ENCODE data around the gene CWH43.
"Not testable (repeated sequence)": the region's sequence is repeated elsewhere in the genome, so short reads cannot be mapped to it uniquely, and the experiment has no call there.

CWH43 gene

GRCh38 chr4:49091883-49092282 is 105.8 kb downstream of the CWH43 start:
- not testable (repeated sequence) for H3K9ac ChIP-seq (ENCODE audit: low read depth in 1 of 2, low read length in 2 of 2); H3K36me3 ChIP-seq (ENCODE audit: control insufficient read depth in 2 of 2, insufficient read depth in 2 of 2, low read length in 2 of 2); H3K4me3 ChIP-seq (ENCODE audit: low read length in 2 of 2); H3K27ac ChIP-seq (ENCODE audit: low read depth in 2 of 2, low read length in 2 of 2); H3K27me3 ChIP-seq (ENCODE audit: control insufficient read depth in 2 of 2, insufficient read depth in 2 of 2, low read length in 2 of 2); H3K4me1 ChIP-seq (ENCODE audit: control insufficient read depth in 2 of 2, insufficient read depth in 2 of 2, low read length in 2 of 2)
- H3K9me3 ChIP-seq (ENCODE audit: control insufficient read depth in 2 of 2, low read length in 2 of 2), result peaks cover 7 to 18% of the 10 kb centered on the region in 2 donors

GRCh38 chr4:49092608-49093135 is 106.6 kb downstream of the CWH43 start:
- H3K27ac ChIP-seq (ENCODE audit: low read depth in 2 of 2, low read length in 2 of 2); H3K27me3 ChIP-seq (ENCODE audit: control insufficient read depth in 2 of 2, insufficient read depth in 2 of 2, low read length in 2 of 2); H3K4me1 ChIP-seq (ENCODE audit: control insufficient read depth in 2 of 2, insufficient read depth in 2 of 2, low read length in 2 of 2); H3K36me3 ChIP-seq (ENCODE audit: control insufficient read depth in 2 of 2, insufficient read depth in 2 of 2, low read length in 2 of 2); H3K9ac ChIP-seq (ENCODE audit: low read depth in 1 of 2, low read length in 2 of 2); H3K4me3 ChIP-seq (ENCODE audit: low read length in 2 of 2): not testable (repeated sequence)
- H3K9me3 ChIP-seq (ENCODE audit: control insufficient read depth in 2 of 2, low read length in 2 of 2), result peaks cover 7 to 19% of the 10 kb centered on the region in 2 donors

- H3K27ac ChIP-seq (ENCODE audit: low read depth in 2 of 2, low read length in 2 of 2); H3K4me1 ChIP-seq (ENCODE audit: control insufficient read depth in 2 of 2, insufficient read depth in 2 of 2, low read length in 2 of 2); H3K4me3 ChIP-seq (ENCODE audit: low read length in 2 of 2); H3K27me3 ChIP-seq (ENCODE audit: control insufficient read depth in 2 of 2, insufficient read depth in 2 of 2, low read length in 2 of 2); H3K36me3 ChIP-seq (ENCODE audit: control insufficient read depth in 2 of 2, insufficient read depth in 2 of 2, low read length in 2 of 2); H3K9ac ChIP-seq (ENCODE audit: low read depth in 1 of 2, low read length in 2 of 2): not testable (repeated sequence)
- peaks cover 13 to 22% of the 10 kb centered on the region in 2 donors for H3K9me3 ChIP-seq (ENCODE audit: control insufficient read depth in 2 of 2, low read length in 2 of 2)
Observed at GRCh38 chr4:49096215-49096614, 110.1 kb downstream of the CWH43 start.

- not testable (repeated sequence) for H3K4me1 ChIP-seq (ENCODE audit: control insufficient read depth in 2 of 2, insufficient read depth in 2 of 2, low read length in 2 of 2); H3K27ac ChIP-seq (ENCODE audit: low read depth in 2 of 2, low read length in 2 of 2); H3K36me3 ChIP-seq (ENCODE audit: control insufficient read depth in 2 of 2, insufficient read depth in 2 of 2, low read length in 2 of 2); H3K9ac ChIP-seq (ENCODE audit: low read depth in 1 of 2, low read length in 2 of 2); H3K27me3 ChIP-seq (ENCODE audit: control insufficient read depth in 2 of 2, insufficient read depth in 2 of 2, low read length in 2 of 2); H3K4me3 ChIP-seq (ENCODE audit: low read length in 2 of 2)
- peaks cover 11 to 22% of the 10 kb centered on the region in 2 donors for H3K9me3 ChIP-seq (ENCODE audit: control insufficient read depth in 2 of 2, low read length in 2 of 2)
Observed at GRCh38 chr4:49096627-49097026, 110.6 kb downstream of the CWH43 start.

- H3K4me1 ChIP-seq (ENCODE audit: control insufficient read depth in 2 of 2, insufficient read depth in 2 of 2, low read length in 2 of 2); H3K9ac ChIP-seq (ENCODE audit: low read depth in 1 of 2, low read length in 2 of 2); H3K4me3 ChIP-seq (ENCODE audit: low read length in 2 of 2); H3K27ac ChIP-seq (ENCODE audit: low read depth in 2 of 2, low read length in 2 of 2); H3K27me3 ChIP-seq (ENCODE audit: control insufficient read depth in 2 of 2, insufficient read depth in 2 of 2, low read length in 2 of 2); H3K36me3 ChIP-seq (ENCODE audit: control insufficient read depth in 2 of 2, insufficient read depth in 2 of 2, low read length in 2 of 2): not testable (repeated sequence)
- H3K9me3 ChIP-seq (ENCODE audit: control insufficient read depth in 2 of 2, low read length in 2 of 2), result peaks cover 9 to 17% of the 10 kb centered on the region in 2 donors
Observed at GRCh38 chr4:49097071-49097470, 111.0 kb downstream of the CWH43 start.

DNA sequence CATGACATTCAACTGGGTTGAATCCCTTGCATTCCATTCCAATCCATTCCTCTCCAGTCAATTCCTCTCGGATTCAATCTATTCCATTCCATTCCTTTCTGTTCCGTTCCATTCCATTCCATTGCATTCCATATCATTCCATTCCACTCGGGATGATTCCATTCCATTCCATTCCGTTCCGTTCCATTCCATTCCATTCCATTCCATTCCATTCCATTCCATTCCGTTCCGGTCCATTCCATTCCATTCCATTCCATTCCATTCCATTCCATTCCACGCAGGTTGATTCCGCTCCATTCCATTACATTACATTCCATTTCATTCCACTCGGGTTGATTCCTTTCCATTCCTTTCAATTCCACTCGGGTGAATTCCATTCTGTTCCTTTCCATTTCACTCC is 111.4 kb downstream of the CWH43 start:
- not testable (repeated sequence) for H3K9ac ChIP-seq (ENCODE audit: low read depth in 1 of 2, low read length in 2 of 2); H3K36me3 ChIP-seq (ENCODE audit: control insufficient read depth in 2 of 2, insufficient read depth in 2 of 2, low read length in 2 of 2); H3K4me1 ChIP-seq (ENCODE audit: control insufficient read depth in 2 of 2, insufficient read depth in 2 of 2, low read length in 2 of 2); H3K4me3 ChIP-seq (ENCODE audit: low read length in 2 of 2); H3K27me3 ChIP-seq (ENCODE audit: control insufficient read depth in 2 of 2, insufficient read depth in 2 of 2, low read length in 2 of 2); H3K27ac ChIP-seq (ENCODE audit: low read depth in 2 of 2, low read length in 2 of 2)
- peaks cover 12 to 15% of the 10 kb centered on the region in 2 donors for H3K9me3 ChIP-seq (ENCODE audit: control insufficient read depth in 2 of 2, low read length in 2 of 2)

DNA sequence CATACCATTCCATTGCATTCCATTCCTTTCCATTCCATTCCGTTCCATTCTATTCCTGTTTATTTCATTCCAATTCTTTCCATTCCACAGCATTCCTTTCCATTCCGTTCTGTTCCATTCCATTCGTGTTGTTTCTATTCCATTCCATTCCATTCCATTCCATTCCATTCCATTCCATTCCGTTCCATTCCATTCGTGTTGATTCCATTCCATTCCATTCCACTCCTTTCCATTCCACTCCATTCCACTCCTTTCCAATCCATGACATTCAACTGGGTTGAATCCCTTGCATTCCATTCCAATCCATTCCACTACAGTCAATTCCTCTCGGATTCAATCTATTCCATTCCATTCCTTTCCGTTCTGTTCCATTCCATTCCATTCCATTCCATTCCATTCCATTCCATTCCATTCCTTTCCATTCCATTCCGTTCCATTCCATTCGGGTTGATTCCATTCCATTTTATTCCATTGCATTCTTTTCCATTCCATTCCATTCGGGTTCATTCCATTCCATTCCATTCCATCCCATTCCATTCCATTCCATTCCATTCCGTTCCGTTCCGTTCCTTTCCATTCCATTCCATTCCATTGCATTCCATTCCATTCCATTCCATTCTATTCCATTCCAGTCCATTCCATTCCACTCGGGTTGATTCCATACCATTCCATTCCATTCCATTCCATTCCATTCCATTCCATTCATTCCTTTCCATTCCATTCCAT is 112.1 kb downstream of the CWH43 start:
- H3K4me1 ChIP-seq (ENCODE audit: control insufficient read depth in 2 of 2, insufficient read depth in 2 of 2, low read length in 2 of 2); H3K4me3 ChIP-seq (ENCODE audit: low read length in 2 of 2); H3K9ac ChIP-seq (ENCODE audit: low read depth in 1 of 2, low read length in 2 of 2); H3K36me3 ChIP-seq (ENCODE audit: control insufficient read depth in 2 of 2, insufficient read depth in 2 of 2, low read length in 2 of 2); H3K27ac ChIP-seq (ENCODE audit: low read depth in 2 of 2, low read length in 2 of 2); H3K27me3 ChIP-seq (ENCODE audit: control insufficient read depth in 2 of 2, insufficient read depth in 2 of 2, low read length in 2 of 2): not testable (repeated sequence)
- peaks cover 15 to 16% of the 10 kb centered on the region in 2 donors for H3K9me3 ChIP-seq (ENCODE audit: control insufficient read depth in 2 of 2, low read length in 2 of 2)

DNA sequence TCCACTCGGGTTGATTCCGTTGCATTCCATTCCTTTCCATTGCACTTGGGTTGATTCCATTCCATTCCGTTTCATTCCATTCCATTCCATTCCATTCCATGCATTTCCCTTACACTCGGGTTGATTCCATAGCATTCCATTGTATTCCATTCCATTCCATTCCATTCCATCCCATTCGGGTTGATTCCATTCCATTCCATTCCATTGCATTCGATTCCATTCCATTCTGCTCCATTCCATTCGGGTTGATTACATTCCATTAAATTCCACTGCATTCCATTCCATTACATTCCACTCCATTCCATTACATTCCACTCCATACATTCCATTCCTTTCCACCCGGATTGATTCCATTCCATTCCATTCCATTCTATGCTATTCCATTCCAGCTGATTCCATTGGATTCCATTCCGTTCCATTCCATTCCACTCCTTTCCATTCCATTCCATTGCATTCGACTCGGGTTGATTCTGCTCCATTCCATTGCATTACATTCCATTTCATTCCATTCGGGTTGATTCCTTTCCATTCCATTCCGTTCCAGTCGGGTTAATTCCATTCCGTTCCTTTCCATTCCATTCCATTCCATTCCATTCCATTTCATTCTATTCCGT is 113.9 kb downstream of the CWH43 start:
- peaks cover 19 to 21% of the 10 kb centered on the region in 2 donors for H3K9me3 ChIP-seq (ENCODE audit: control insufficient read depth in 2 of 2, low read length in 2 of 2)
- not testable (repeated sequence) for H3K9ac ChIP-seq (ENCODE audit: low read depth in 1 of 2, low read length in 2 of 2)

DNA sequence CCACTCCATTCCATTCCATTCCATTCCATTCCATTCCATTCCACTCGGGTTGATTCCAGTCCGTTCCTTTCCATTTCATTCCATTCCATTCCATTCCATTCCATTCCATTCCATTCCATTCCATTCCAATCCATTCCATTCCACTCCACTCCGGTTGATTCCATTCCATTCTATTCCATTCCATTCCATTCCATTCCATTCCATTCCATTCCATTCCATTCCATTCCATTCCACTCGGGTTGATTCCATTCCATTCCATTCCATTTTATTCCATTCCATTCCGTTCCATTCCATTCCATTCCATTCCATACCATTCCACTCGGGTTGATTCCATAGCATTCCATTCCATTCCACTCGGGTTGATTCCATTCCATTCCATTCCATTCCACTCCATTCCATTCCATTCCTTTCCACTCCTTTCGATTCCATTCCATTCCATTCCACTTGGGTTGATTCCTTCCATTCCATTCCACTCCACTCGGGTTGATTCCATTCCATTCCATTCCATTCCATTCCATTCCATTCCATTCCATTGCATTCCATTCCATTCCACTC is 116.3 kb downstream of the CWH43 start:
- not testable (repeated sequence) for H3K27ac ChIP-seq (ENCODE audit: low read depth in 2 of 2, low read length in 2 of 2); H3K4me3 ChIP-seq (ENCODE audit: low read length in 2 of 2); H3K27me3 ChIP-seq (ENCODE audit: control insufficient read depth in 2 of 2, insufficient read depth in 2 of 2, low read length in 2 of 2); H3K36me3 ChIP-seq (ENCODE audit: control insufficient read depth in 2 of 2, insufficient read depth in 2 of 2, low read length in 2 of 2); H3K4me1 ChIP-seq (ENCODE audit: control insufficient read depth in 2 of 2, insufficient read depth in 2 of 2, low read length in 2 of 2); H3K9ac ChIP-seq (ENCODE audit: low read depth in 1 of 2, low read length in 2 of 2)
- peaks cover 14 to 27% of the 10 kb centered on the region in 2 donors for H3K9me3 ChIP-seq (ENCODE audit: control insufficient read depth in 2 of 2, low read length in 2 of 2)

More for the DNA sequence above, 113.9 kb downstream of the CWH43 start:
- not testable (repeated sequence) for H3K4me3 ChIP-seq (ENCODE audit: low read length in 2 of 2); H3K4me1 ChIP-seq (ENCODE audit: control insufficient read depth in 2 of 2, insufficient read depth in 2 of 2, low read length in 2 of 2); H3K27ac ChIP-seq (ENCODE audit: low read depth in 2 of 2, low read length in 2 of 2); H3K36me3 ChIP-seq (ENCODE audit: control insufficient read depth in 2 of 2, insufficient read depth in 2 of 2, low read length in 2 of 2); H3K27me3 ChIP-seq (ENCODE audit: control insufficient read depth in 2 of 2, insufficient read depth in 2 of 2, low read length in 2 of 2)

DNA sequence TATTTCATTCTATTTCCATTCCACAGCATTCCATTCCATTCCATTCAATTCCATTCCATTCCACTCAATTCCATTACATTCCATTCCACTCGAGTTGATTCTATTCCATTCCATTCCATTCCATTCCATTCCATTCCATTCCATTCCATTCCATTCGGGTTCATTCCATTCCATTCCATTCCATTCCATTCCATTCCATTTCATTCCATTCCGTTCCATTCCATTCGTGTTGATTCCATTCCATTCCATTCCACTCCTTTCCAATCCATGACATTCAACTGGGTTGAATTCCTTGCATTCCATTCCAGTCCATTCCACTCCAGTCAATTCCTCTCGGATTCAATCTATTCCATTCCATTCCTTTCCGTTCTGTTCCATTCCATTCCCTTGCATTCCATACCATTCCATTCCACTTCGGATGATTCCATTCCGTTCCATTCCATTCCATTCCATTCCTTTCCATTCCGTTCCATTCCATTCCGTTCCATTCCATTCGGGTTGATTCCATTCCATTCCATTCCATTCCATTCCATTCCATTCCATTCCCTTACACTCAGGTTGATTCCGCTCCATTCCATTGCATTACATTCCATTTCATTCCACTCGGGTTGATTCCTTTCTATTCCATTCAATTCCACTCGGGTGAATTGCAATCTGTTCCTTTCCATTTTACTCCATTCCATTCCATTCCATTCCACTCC is 117.5 kb downstream of the CWH43 start:
- H3K36me3 ChIP-seq (ENCODE audit: control insufficient read depth in 2 of 2, insufficient read depth in 2 of 2, low read length in 2 of 2); H3K27me3 ChIP-seq (ENCODE audit: control insufficient read depth in 2 of 2, insufficient read depth in 2 of 2, low read length in 2 of 2); H3K4me3 ChIP-seq (ENCODE audit: low read length in 2 of 2); H3K9ac ChIP-seq (ENCODE audit: low read depth in 1 of 2, low read length in 2 of 2); H3K27ac ChIP-seq (ENCODE audit: low read depth in 2 of 2, low read length in 2 of 2); H3K4me1 ChIP-seq (ENCODE audit: control insufficient read depth in 2 of 2, insufficient read depth in 2 of 2, low read length in 2 of 2): not testable (repeated sequence)
- H3K9me3 ChIP-seq (ENCODE audit: control insufficient read depth in 2 of 2, low read length in 2 of 2), result peaks cover 22 to 27% of the 10 kb centered on the region in 2 donors

Data from mucosa of rectum (tissue), 2 donors.